Measurements from ENCODE around the gene DYSF. TPM values are rescaled to one million over a fixed set of nuclear protein-coding genes. Genes with fewer than 3 reads are reported as not detected.

Gene DYSF
- total RNA-seq, 1 experiment from 2014 or later: 0.24 TPM

DNA sequence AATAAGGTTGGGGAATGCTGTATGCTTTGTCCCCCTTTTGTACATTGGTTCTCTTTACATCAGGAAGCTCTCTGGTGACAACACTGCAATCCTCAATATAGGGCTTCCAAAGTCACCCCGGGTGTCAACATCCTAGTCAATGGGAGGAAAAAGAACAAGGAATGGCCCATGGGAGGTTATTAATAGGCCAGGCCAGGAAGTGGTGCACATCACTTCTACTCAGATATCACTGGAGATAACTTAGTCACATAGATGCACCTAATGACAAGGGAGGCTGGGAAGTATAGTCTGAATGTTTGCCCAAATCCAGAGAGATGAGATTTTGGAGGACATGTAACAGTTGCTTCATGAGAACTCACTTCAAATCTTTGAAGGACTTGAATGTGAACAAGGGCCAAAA, 274.7 kb downstream of the DYSF start:
- POLR2A ChIA-PET (ENCODE audit: low non-redundant PET): no interaction called here
- no TSS peak for BruUV-seq (replicated peaks)
- intact Hi-C loops (cut with micrococcal nuclease; ENCODE audit: unreplicated experiment): no loop called here

GRCh38 chr2:71730785-71731383, 277.5 kb downstream of the DYSF start:
- no peaks in the 10 kb centered on the region for H3K27me3 ChIP-seq (replicated peaks; ENCODE audit: insufficient read depth, low read depth, low read length, poor library complexity)
- H3K9me3 ChIP-seq (ENCODE audit: low read depth, low read length, poor library complexity, severe bottlenecking): no peaks in the 10 kb centered on the region
- no peak for DNase-seq (ENCODE audit: low spot score)
- H3K4me1 ChIP-seq (ENCODE audit: insufficient read depth, low read length, poor library complexity, severe bottlenecking): no peaks in the 10 kb centered on the region
- intact Hi-C loops (cut with micrococcal nuclease; ENCODE audit: unreplicated experiment): no loop called here
- ChIA-PET CTCF (no interaction called here), POLR2A (ENCODE audit: low non-redundant PET) (no interaction called here)
- TF ChIP-seq EZH2 (IDR thresholded peaks at IDR 0.05; ENCODE audit: borderline replicate concordance, low read depth, low read length, poor library complexity, severe bottlenecking): no peak
- BruUV-seq (replicated peaks): no TSS peak
- no peak overlapping the region for H3K4me3 ChIP-seq (ENCODE audit: low read depth, low read length, poor library complexity, severe bottlenecking)
- no peak overlapping the region for H3K27ac ChIP-seq (ENCODE audit: low read depth, low read length, poor library complexity, severe bottlenecking)
- no peaks in the 10 kb centered on the region for H3K36me3 ChIP-seq (ENCODE audit: insufficient read depth, low read length, poor library complexity, severe bottlenecking)

More for the DNA sequence above, 274.7 kb downstream of the DYSF start:
- H3K36me3 ChIP-seq (ENCODE audit: insufficient read depth, low read length, poor library complexity, severe bottlenecking): no peaks in the 10 kb centered on the region
- no peaks in the 10 kb centered on the region for H3K4me1 ChIP-seq (ENCODE audit: insufficient read depth, low read length, poor library complexity, severe bottlenecking)
- CTCF ChIA-PET: no interaction called here
- no peak overlapping the region for H3K27ac ChIP-seq (ENCODE audit: low read depth, low read length, poor library complexity, severe bottlenecking)
- H3K9me3 ChIP-seq (ENCODE audit: low read depth, low read length, poor library complexity, severe bottlenecking): no peaks in the 10 kb centered on the region
- no peak for TF ChIP-seq CTCF (conservative IDR thresholded peaks at IDR 0.05; ENCODE audit: low read depth, low read length)
- no peak for TF ChIP-seq EZH2 (IDR thresholded peaks at IDR 0.05; ENCODE audit: borderline replicate concordance, low read depth, low read length, poor library complexity, severe bottlenecking)
- no peak for DNase-seq (ENCODE audit: low spot score)
- H3K27me3 ChIP-seq (replicated peaks; ENCODE audit: insufficient read depth, low read depth, low read length, poor library complexity): no peaks in the 10 kb centered on the region
- no peak overlapping the region for H3K4me3 ChIP-seq (ENCODE audit: low read depth, low read length, poor library complexity, severe bottlenecking)

- Histone ChIP-seq H3K4me3 (ENCODE audit: low read depth, low read length, poor library complexity, severe bottlenecking) (no peak overlapping the region), H3K4me1 (ENCODE audit: insufficient read depth, low read length, poor library complexity, severe bottlenecking) (no peaks in the 10 kb centered on the region), H3K27me3 (replicated peaks; ENCODE audit: insufficient read depth, low read depth, low read length, poor library complexity) (no peaks in the 10 kb centered on the region), H3K27ac (ENCODE audit: low read depth, low read length, poor library complexity, severe bottlenecking) (no peak overlapping the region), H3K36me3 (ENCODE audit: insufficient read depth, low read length, poor library complexity, severe bottlenecking) (no peaks in the 10 kb centered on the region), H3K9me3 (ENCODE audit: low read depth, low read length, poor library complexity, severe bottlenecking) (no peaks in the 10 kb centered on the region)
- TF ChIP-seq EZH2 (IDR thresholded peaks at IDR 0.05; ENCODE audit: borderline replicate concordance, low read depth, low read length, poor library complexity, severe bottlenecking): no peak
- no peak for TF ChIP-seq CTCF (conservative IDR thresholded peaks at IDR 0.05; ENCODE audit: low read depth, low read length)
- no peak for DNase-seq (ENCODE audit: low spot score)
- BruUV-seq (replicated peaks): no TSS peak
- ChIA-PET CTCF (no interaction called here), POLR2A (ENCODE audit: low non-redundant PET) (no interaction called here)
- intact Hi-C loops (cut with micrococcal nuclease; ENCODE audit: unreplicated experiment): no loop called here
Observed at GRCh38 chr2:71734620-71735019, 281.3 kb downstream of the DYSF start.

GRCh38 chr2:71735676-71736075, 282.3 kb downstream of the DYSF start:
- Histone ChIP-seq H3K36me3 (ENCODE audit: insufficient read depth, low read length, poor library complexity, severe bottlenecking) (no peaks in the 10 kb centered on the region), H3K4me1 (ENCODE audit: insufficient read depth, low read length, poor library complexity, severe bottlenecking) (no peaks in the 10 kb centered on the region), H3K4me3 (ENCODE audit: low read depth, low read length, poor library complexity, severe bottlenecking) (no peak overlapping the region), H3K27ac (ENCODE audit: low read depth, low read length, poor library complexity, severe bottlenecking) (no peak overlapping the region), H3K27me3 (replicated peaks; ENCODE audit: insufficient read depth, low read depth, low read length, poor library complexity) (no peaks in the 10 kb centered on the region), H3K9me3 (ENCODE audit: low read depth, low read length, poor library complexity, severe bottlenecking) (no peaks in the 10 kb centered on the region)
- POLR2A ChIA-PET (ENCODE audit: low non-redundant PET): no interaction called here
- intact Hi-C loops (cut with micrococcal nuclease; ENCODE audit: unreplicated experiment): no loop called here
- BruUV-seq (replicated peaks): no TSS peak
- CTCF ChIA-PET: no interaction called here
- TF ChIP-seq EZH2 (IDR thresholded peaks at IDR 0.05; ENCODE audit: borderline replicate concordance, low read depth, low read length, poor library complexity, severe bottlenecking): no peak
- no peak for TF ChIP-seq CTCF (conservative IDR thresholded peaks at IDR 0.05; ENCODE audit: low read depth, low read length)
- no peak for DNase-seq (ENCODE audit: low spot score)
